NB4 (cell line): ENCODE results near the gene CFAP300.

Experiments
- DNase-seq: peaks from one replicate; pipeline ENCODE4 v3.0.0; 2010; ENCODE audit warnings: low read depth
- H3K4me3 ChIP-seq: one replicate; pipeline ENCODE4 v1.5.1; 2011; ENCODE audit warnings: mild to moderate bottlenecking, low read depth, low read length, moderate library complexity
- MAX ChIP-seq: IDR thresholded peaks from 2 replicates; pipeline ENCODE4 v1.6.1; 2011; ENCODE audit warnings: low read depth, low read length
- MYC ChIP-seq: IDR thresholded peaks from 2 replicates; pipeline ENCODE4 v1.6.1; 2011; ENCODE audit warnings: low read depth, low read length
- POLR2A ChIP-seq: IDR thresholded peaks from 2 replicates; pipeline ENCODE4 v1.6.1; 2011; ENCODE audit warnings: mild to moderate bottlenecking; ENCODE audit not compliant: insufficient read length; ENCODE audit errors: extremely low read depth
- TF ChIP-seq, protein P1 (sequence below): IDR thresholded peaks from one replicate; pipeline ENCODE4 v1.5.1; 2012; ENCODE audit warnings: low read depth, low read length

The CFAP300 gene

DNA sequence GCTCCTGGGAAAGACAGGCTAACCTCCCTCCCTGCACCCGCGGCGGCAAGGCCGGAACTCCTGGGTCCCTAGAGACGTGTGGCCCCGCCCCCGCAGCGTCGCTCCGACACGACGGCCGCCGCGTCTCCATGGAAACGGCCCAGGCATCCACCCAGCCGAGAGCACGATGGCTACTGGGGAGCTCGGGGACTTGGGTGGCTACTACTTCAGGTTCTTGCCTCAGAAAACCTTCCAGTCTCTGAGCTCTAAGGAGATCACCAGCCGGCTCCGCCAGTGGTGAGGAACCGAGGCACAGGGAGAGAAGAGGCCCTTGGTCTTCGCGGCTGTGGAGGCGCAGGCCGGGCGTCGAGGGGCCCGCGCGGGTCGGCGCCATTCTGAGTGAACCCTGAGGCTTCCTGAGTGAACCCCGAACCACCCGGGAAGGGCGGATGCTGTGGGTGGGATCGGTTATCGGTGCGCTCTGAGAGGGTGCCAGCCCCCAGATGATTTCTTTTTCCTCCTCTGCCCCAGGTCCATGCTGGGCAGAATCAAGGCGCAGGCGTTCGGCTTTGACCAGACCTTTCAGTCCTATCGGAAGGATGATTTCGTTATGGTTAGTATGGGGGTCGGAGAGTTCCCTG, at the start of gene CFAP300:
Gene CFAP300 (plus strand): TSS at position 133 of the 620 bp plus-strand sequence. CDS start 34 bp downstream, at position 167.
- TF ChIP-seq, protein P1, sequence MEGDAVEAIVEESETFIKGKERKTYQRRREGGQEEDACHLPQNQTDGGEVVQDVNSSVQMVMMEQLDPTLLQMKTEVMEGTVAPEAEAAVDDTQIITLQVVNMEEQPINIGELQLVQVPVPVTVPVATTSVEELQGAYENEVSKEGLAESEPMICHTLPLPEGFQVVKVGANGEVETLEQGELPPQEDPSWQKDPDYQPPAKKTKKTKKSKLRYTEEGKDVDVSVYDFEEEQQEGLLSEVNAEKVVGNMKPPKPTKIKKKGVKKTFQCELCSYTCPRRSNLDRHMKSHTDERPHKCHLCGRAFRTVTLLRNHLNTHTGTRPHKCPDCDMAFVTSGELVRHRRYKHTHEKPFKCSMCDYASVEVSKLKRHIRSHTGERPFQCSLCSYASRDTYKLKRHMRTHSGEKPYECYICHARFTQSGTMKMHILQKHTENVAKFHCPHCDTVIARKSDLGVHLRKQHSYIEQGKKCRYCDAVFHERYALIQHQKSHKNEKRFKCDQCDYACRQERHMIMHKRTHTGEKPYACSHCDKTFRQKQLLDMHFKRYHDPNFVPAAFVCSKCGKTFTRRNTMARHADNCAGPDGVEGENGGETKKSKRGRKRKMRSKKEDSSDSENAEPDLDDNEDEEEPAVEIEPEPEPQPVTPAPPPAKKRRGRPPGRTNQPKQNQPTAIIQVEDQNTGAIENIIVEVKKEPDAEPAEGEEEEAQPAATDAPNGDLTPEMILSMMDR: no peak
- TF ChIP-seq MAX (no peak), POLR2A (no peak), MYC (no peak)
- no peak within 1 kb of the TSS for H3K4me3 ChIP-seq
- DNase-seq: peak; percentile 9

DNA sequence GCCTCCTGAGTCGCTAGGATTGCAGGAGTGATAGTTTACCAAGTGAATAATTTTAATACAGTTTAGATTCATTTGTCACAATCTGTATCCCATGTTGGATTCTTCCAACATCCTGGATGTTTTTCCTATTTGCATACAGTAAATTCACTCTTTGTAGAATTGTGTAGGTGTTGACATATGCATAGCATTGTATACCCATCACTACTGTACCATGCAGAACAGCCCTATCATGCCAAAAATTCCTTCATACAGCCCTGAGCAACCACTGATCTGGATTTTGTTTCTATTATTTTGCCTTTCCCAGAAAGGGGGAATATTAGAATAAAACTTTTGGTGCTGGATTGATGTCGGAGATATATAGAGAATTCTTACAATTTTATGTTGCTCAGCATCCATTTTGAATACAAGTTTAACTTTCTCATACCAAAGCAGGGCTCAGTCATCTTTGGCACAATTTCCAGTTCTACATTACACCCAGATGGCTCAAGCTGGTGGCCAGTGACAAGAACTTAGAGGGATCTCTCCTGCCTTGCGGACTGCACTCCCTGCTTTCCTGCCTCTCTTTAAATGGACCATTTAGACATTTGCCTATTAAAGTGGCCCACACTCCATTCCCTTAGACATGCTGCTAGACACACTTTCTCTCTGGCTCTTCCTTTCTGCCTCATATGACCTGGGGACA, 45.4 kb upstream of the CFAP300 start:
- TF ChIP-seq, protein P1: no peak
- TF ChIP-seq MAX: no peak
- no peak for TF ChIP-seq POLR2A
- no peak for TF ChIP-seq MYC
- H3K4me3 ChIP-seq: no peak overlapping the region

GRCh38 chr11:102004220-102004619, 43.0 kb upstream of the CFAP300 start:
- TF ChIP-seq POLR2A (no peak), MYC (no peak), MAX (no peak)
- TF ChIP-seq, protein P1: no peak
- DNase-seq: no peak
- no peak overlapping the region for H3K4me3 ChIP-seq

More for the DNA sequence above, 45.4 kb upstream of the CFAP300 start:
- DNase-seq: no peak

GRCh38 chr11:102005306-102005705, 41.9 kb upstream of the CFAP300 start:
- no peak for DNase-seq
- H3K4me3 ChIP-seq: no peak overlapping the region
- no peak for TF ChIP-seq MAX
- TF ChIP-seq, protein P1: no peak
- TF ChIP-seq MYC: no peak
- TF ChIP-seq POLR2A: no peak

GRCh38 chr11:102006835-102007566, 40.2 kb upstream of the CFAP300 start:
- TF ChIP-seq, protein P1: no peak
- TF ChIP-seq MYC: no peak
- no peak for TF ChIP-seq MAX
- TF ChIP-seq POLR2A: no peak
- no peak for DNase-seq
- H3K4me3 ChIP-seq: no peak overlapping the region
